Colonic mucosa (tissue), 4 donors: ENCODE data around the gene CKS2. TPM values are rescaled to one million over a fixed set of nuclear protein-coding genes. Genes with fewer than 3 reads are reported as not detected.
"Not testable (repeated sequence)": the region's sequence is repeated elsewhere in the genome, so short reads cannot be mapped to it uniquely, and the experiment has no call there.

Experiments used
- DNase-seq: peaks from one replicate; pipeline ENCODE4 v3.0.0-alpha.2; 2020
- H3K27ac ChIP-seq: fragments of 200-600 bp; one replicate; pipeline ENCODE4 v1.8.0; 2021
- H3K27me3 ChIP-seq: fragments of 200-600 bp; one replicate; pipeline ENCODE4 v1.8.0; 2021
- H3K36me3 ChIP-seq: fragments of 200-600 bp; one replicate; pipeline ENCODE4 v1.8.0; 2021
- H3K4me1 ChIP-seq: fragments of 200-600 bp; one replicate; pipeline ENCODE4 v1.8.0; 2021; ENCODE audit warnings: mild to moderate bottlenecking
- H3K4me3 ChIP-seq: fragments of 200-600 bp; one replicate; pipeline ENCODE4 v1.8.0; 2021
- H3K9ac ChIP-seq, 2 donors: one replicate each; pipeline ENCODE4 v1.7.0; 2013; ENCODE audit warnings: control low read depth in 2 of 2, low read depth in 2 of 2, low read length in 2 of 2
- H3K9me3 ChIP-seq: fragments of 200-600 bp; one replicate; pipeline ENCODE4 v1.8.0; 2021
- intact Hi-C: fragments of 100-400 bp; cut with DNase I; formaldehyde crosslinking; loops from one replicate; pipeline ENCODE4 v1.14.1; 2022
- total RNA-seq, 2 donors: library from RNA; stranded (reverse); fragmentation: NEBNext Ultra II Directional in 1 of 2; extraction: Animal tissue kit (Norgen Biotek cat#: 25700) in 1 of 2; gene quantifications; one replicate each; pipeline ENCODE4 v1.2.1, GENCODE V29; 2021
- TF ChIP-seq, protein P1 (sequence below): fragments of 200-600 bp; IDR thresholded peaks from one replicate; pipeline ENCODE4 v1.8.0; 2022; ENCODE audit warnings: antibody characterized with exemption, mild to moderate bottlenecking
- donor health status: healthy.
- donor health status: DM: no; HTN: no; CAD: no.
- donor health status: DM: no; HTN: no; CAD: no.

CKS2 gene
- total RNA-seq: 100 to 1,000 TPM in 1 of 2 donors, 10 to 100 TPM in 1; 42.4 to 134 TPM

DNA sequence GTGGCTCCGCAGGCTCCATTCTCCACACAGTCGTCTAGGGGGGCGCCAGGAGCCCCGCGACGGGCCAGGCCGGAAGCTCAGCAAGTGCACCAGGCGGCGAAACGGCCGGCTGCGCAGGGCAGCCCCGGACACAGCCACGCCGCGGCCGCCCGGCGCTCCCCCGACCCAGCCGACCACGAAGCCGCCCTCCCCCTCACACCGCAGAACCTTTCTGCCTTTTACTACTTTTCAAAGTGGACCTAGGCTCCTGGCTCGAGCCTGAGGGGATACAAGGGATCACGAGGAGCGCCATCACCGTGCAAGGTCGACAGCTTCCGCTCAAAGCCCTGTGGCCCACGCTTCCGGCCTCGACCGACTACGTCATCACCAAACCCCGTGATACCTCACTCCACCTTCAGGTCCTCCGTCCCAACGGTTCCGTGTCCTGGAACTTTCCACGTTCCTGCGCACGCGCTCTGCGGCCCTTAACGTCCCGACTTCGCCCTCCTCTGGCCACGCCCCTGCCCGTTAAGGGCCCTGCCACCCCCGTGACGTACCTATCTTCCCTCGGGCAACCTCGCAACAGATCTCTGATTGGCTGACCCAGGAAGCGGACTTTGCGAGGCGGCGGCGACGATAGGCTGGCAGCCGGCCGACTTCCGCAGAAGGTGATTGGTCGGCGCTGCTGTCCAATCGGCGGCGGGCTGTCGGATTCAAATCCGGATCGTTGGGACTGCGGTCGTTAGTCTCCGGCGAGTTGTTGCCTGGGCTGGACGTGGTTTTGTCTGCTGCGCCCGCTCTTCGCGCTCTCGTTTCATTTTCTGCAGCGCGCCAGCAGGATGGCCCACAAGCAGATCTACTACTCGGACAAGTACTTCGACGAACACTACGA, at the start of gene CKS2:
Gene CKS2 (plus strand): TSS at position 721 of the 871 bp plus-strand sequence. CDS start 98 bp downstream, at position 819.
- peak within 1 kb of the TSS; percentile 95 to 98 for H3K9ac ChIP-seq
- H3K36me3 ChIP-seq: peaks cover 3% of the 10 kb centered on the region
- no peaks in the 10 kb centered on the region for H3K9me3 ChIP-seq
- H3K4me3 ChIP-seq: peak within 1 kb of the TSS; percentile 76
- H3K4me1 ChIP-seq: no peaks in the 10 kb centered on the region
- H3K27ac ChIP-seq: peak within 1 kb of the TSS; percentile 99
- TF ChIP-seq, protein P1, sequence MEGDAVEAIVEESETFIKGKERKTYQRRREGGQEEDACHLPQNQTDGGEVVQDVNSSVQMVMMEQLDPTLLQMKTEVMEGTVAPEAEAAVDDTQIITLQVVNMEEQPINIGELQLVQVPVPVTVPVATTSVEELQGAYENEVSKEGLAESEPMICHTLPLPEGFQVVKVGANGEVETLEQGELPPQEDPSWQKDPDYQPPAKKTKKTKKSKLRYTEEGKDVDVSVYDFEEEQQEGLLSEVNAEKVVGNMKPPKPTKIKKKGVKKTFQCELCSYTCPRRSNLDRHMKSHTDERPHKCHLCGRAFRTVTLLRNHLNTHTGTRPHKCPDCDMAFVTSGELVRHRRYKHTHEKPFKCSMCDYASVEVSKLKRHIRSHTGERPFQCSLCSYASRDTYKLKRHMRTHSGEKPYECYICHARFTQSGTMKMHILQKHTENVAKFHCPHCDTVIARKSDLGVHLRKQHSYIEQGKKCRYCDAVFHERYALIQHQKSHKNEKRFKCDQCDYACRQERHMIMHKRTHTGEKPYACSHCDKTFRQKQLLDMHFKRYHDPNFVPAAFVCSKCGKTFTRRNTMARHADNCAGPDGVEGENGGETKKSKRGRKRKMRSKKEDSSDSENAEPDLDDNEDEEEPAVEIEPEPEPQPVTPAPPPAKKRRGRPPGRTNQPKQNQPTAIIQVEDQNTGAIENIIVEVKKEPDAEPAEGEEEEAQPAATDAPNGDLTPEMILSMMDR: no peak
- peak; percentile 100 for DNase-seq
- intact Hi-C loops: loop anchor here (10.0 kb wide), 1 partner anchor 1884 kb away; no protein-coding TSS in a partner anchor
- no peaks in the 10 kb centered on the region for H3K27me3 ChIP-seq

DNA sequence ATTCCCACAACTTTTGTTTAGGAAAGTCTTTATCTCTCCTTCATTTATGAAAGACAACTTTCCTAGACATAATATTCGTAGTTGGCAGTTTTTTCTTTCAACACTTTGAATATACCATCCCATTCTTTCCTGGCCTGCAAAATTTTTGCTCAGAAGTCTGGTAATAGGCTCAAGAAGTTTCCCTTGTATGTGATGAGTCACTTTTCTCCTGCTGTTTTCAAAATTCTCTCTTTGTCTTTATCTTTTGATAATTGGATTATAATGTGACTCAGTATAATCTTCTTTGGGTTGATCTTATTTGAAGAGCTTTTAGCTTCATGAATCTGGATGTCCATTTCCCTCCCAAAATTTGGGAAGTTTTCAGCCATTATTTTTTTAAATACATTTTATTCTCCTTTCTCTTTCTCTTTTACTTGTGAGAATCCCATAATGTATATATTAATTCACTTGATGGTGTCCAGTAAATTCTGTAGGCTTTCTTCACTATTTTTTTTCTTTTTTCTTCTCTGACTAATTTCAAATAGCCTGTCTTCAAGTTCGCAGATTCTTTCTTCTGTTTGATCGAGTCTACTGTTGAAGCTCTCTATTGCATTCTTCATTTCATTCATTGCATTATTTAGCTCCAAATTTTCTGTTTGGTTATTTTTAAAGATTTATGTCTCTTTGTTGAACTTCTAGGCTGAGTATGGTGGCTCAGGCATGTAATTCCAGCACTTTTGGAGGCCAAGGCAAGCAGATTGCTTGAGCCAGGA, 37.3 kb upstream of the CKS2 start:
- Histone ChIP-seq H3K4me1 (no peaks in the 10 kb centered on the region), H3K27ac (no peak overlapping the region)
- intact Hi-C loops: no loop called here

GRCh38 chr9:89274838-89275237, 36.2 kb upstream of the CKS2 start:
- no peaks in the 10 kb centered on the region for H3K4me1 ChIP-seq
- H3K27me3 ChIP-seq: no peaks in the 10 kb centered on the region
- H3K9me3 ChIP-seq: no peaks in the 10 kb centered on the region
- intact Hi-C loops: loop anchor here (5.0 kb wide), 1 partner anchor 98 kb away; the partner anchor contains the start of gene SHC3
- H3K9ac ChIP-seq: no peak overlapping the region
- no peak overlapping the region for H3K4me3 ChIP-seq
- TF ChIP-seq, protein P1: no peak
- DNase-seq: no peak
- no peak overlapping the region for H3K27ac ChIP-seq
- H3K36me3 ChIP-seq: no peaks in the 10 kb centered on the region

More for the DNA sequence above, 37.3 kb upstream of the CKS2 start:
- TF ChIP-seq, protein P1: no peak
- no peak overlapping the region for H3K9ac ChIP-seq
- H3K4me3 ChIP-seq: no peak overlapping the region
- no peaks in the 10 kb centered on the region for H3K27me3 ChIP-seq
- no peaks in the 10 kb centered on the region for H3K36me3 ChIP-seq
- DNase-seq: no peak
- no peaks in the 10 kb centered on the region for H3K9me3 ChIP-seq

- not testable (repeated sequence) for H3K27me3 ChIP-seq, H3K36me3 ChIP-seq, H3K9ac ChIP-seq, H3K27ac ChIP-seq, H3K9me3 ChIP-seq, DNase-seq, H3K4me1 ChIP-seq, H3K4me3 ChIP-seq
- intact Hi-C loops: loop anchor here (5.0 kb wide), 1 partner anchor 99 kb away; the partner anchor contains the start of gene SHC3
Measured at GRCh38 chr9:89276040-89276439, 35.0 kb upstream of the CKS2 start.

- H3K9me3 ChIP-seq: no peaks in the 10 kb centered on the region
- no peak for DNase-seq
- intact Hi-C loops: loop anchor here (5.0 kb wide), 1 partner anchor 100 kb away; the partner anchor contains the start of gene SHC3
- no peak overlapping the region for H3K4me3 ChIP-seq
- no peak overlapping the region for H3K9ac ChIP-seq
- no peaks in the 10 kb centered on the region for H3K4me1 ChIP-seq
- H3K27ac ChIP-seq: no peak overlapping the region
- H3K27me3 ChIP-seq: no peaks in the 10 kb centered on the region
- no peaks in the 10 kb centered on the region for H3K36me3 ChIP-seq
- TF ChIP-seq, protein P1: no peak
Measured at GRCh38 chr9:89277043-89277442, 34.0 kb upstream of the CKS2 start.
